GM18861 (cell line): ENCODE data around the gene IDH3B.
"Not testable (repeated sequence)": the region's sequence is repeated elsewhere in the genome, so short reads cannot be mapped to it uniquely, and the experiment has no call there.

Experiments used
- ATAC-seq: cut with Tn5 transposase; IDR thresholded peaks from one replicate; pipeline ENCODE4 v1.9.1; 2021; ENCODE audit not compliant: unreplicated experiment

Gene IDH3B

GRCh38 chr20:2695206-2695983 is 31.4 kb upstream of the IDH3B start:
- ATAC-seq = no peak

- ATAC-seq = no peak
These were observed 30.5 kb upstream of the IDH3B start for GRCh38 chr20:2694519-2694918.

GRCh38 chr20:2694008-2694471 is 30.0 kb upstream of the IDH3B start:
- ATAC-seq = no peak

GRCh38 chr20:2693286-2694007 is 29.4 kb upstream of the IDH3B start:
- ATAC-seq = no peak

- no peak for ATAC-seq
These were observed 28.9 kb upstream of the IDH3B start for GRCh38 chr20:2692886-2693285.

GRCh38 chr20:2692036-2692885 is 28.2 kb upstream of the IDH3B start, which contains the start of gene EBF4:
TSS of gene EBF4 (plus strand) at chr20:2692780. CDS start at chr20:2693646, 866 bp downstream.
- ATAC-seq = no peak

GRCh38 chr20:2691663-2692035 is 27.6 kb upstream of the IDH3B start:
- no peak for ATAC-seq

- ATAC-seq = no peak
These were observed 27.1 kb upstream of the IDH3B start for GRCh38 chr20:2691127-2691526.

- ATAC-seq = no peak
These were observed 26.7 kb upstream of the IDH3B start for GRCh38 chr20:2690718-2691117.

- ATAC-seq = no peak
These were observed 26.2 kb upstream of the IDH3B start for GRCh38 chr20:2690213-2690612.

GRCh38 chr20:2688041-2688591 is 24.1 kb upstream of the IDH3B start:
- ATAC-seq = no peak

- no peak for ATAC-seq
These were observed 23.5 kb upstream of the IDH3B start for GRCh38 chr20:2687514-2687913.

- ATAC-seq = not testable (repeated sequence)
These were observed 20.8 kb upstream of the IDH3B start for GRCh38 chr20:2684817-2685216.

GRCh38 chr20:2682040-2682439 is 18.0 kb upstream of the IDH3B start:
- ATAC-seq = not testable (repeated sequence)

- no peak for ATAC-seq
These were observed 16.0 kb upstream of the IDH3B start for GRCh38 chr20:2680046-2680445.

GRCh38 chr20:2673453-2673852 is 9.4 kb upstream of the IDH3B start:
- ATAC-seq = no peak

- ATAC-seq = no peak
These were observed 8.4 kb upstream of the IDH3B start for GRCh38 chr20:2672446-2672845.

- ATAC-seq = no peak
These were observed 8.0 kb upstream of the IDH3B start for GRCh38 chr20:2671977-2672376.

GRCh38 chr20:2663364-2663886 is 591 bp downstream of the IDH3B start:
- ATAC-seq = no peak

GRCh38 chr20:2659547-2659946 is 4.5 kb downstream of the IDH3B start:
- ATAC-seq = no peak
